ENCODE results near the gene CYSRT1.
"Not testable (repeated sequence)": the region's sequence is repeated elsewhere in the genome, so short reads cannot be mapped to it uniquely, and the experiment has no call there.

Gene CYSRT1

GRCh38 chr9:137240318-137240840 lies 15.4 kb downstream of the CYSRT1 start:
- peak; percentile 57 to 66 for DNase-seq

- peak; percentile 95 to 97 for DNase-seq
Measured at GRCh38 chr9:137240841-137241489, 16.0 kb downstream of the CYSRT1 start, which contains the start of gene TUBB4B. TSS of gene TUBB4B (plus strand) at chr9:137241287. CDS start at chr9:137241361, 74 bp downstream.

- peak; percentile 64 to 72 for DNase-seq
Measured at GRCh38 chr9:137241490-137242268, 16.7 kb downstream of the CYSRT1 start.

- no peak for DNase-seq
Measured at GRCh38 chr9:137242269-137243203, 17.6 kb downstream of the CYSRT1 start.

GRCh38 chr9:137243266-137243625 lies 18.3 kb downstream of the CYSRT1 start:
- not testable (repeated sequence) for DNase-seq

- no peak for DNase-seq
Measured at GRCh38 chr9:137243626-137244485, 18.9 kb downstream of the CYSRT1 start.

- no peak for DNase-seq
Measured at GRCh38 chr9:137244486-137245449, 19.8 kb downstream of the CYSRT1 start.

GRCh38 chr9:137245450-137246421 lies 20.8 kb downstream of the CYSRT1 start:
- DNase-seq, result no peak

GRCh38 chr9:137247135-137247915 lies 22.4 kb downstream of the CYSRT1 start:
- DNase-seq, result no peak

GRCh38 chr9:137247916-137248175 lies 22.9 kb downstream of the CYSRT1 start:
- no peak for DNase-seq

- DNase-seq, result no peak
Measured at GRCh38 chr9:137250329-137251193, 25.6 kb downstream of the CYSRT1 start.

GRCh38 chr9:137251194-137251461 lies 26.2 kb downstream of the CYSRT1 start, which contains the start of gene STPG3:
TSS of gene STPG3 (plus strand) at chr9:137251286. CDS start at chr9:137251287, 1 bp downstream.
- no peak for DNase-seq

GRCh38 chr9:137251490-137252268 lies 26.7 kb downstream of the CYSRT1 start:
- DNase-seq, result no peak

- DNase-seq, result no peak
Measured at GRCh38 chr9:137252555-137253506, 27.9 kb downstream of the CYSRT1 start.

GRCh38 chr9:137253717-137254623 lies 29.0 kb downstream of the CYSRT1 start:
- no peak for DNase-seq
